ENCODE measurements around the gene TSPAN9.

Gene TSPAN9

DNA sequence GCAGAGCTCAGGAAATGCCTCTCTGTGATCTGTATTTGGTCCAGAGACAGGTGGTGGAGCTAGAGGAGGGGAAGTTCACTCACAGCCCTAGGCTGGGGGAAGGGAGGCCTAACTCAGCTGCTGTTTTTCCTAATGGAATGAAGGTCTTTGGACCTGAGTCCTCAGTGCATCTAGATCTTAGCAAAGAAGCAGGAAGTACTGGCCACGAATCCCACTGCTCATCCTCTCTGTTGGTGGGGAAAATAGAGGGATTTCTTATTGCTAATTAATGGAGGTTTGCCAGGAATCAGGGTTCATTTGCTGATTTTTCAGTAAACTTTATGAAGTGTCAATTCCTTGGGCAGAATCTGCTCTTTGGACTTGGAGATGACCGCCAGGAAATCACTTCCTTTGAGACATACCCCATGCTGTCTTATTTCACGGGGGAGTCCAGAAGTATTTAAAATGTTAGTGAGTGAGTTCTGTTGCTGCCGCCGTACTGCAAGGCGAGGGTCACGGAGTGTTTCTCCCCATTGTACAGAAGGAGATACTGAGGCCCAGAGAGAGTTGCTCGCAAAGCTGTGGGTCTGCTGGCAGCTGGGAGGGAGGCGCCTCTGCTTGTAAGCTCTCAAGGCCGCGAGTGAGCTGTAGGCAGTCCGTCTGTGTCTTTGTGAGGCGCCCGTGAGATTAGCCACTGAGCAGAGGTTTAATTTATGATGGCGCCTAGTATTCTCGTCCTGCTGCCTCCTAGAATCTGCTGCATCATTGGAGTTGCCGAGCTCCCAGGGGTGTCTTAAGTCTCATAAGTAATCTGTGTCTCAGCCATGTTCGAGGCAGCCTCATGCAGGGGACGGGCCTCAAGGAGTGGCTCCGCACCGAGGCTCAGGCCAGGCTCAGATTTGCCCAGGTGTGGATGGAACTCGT lies 88.2 kb downstream of the TSPAN9 start:
- in situ Hi-C loops (cut with HindIII; ENCODE audit: low pct_ligation_motif_present, low pct_unique_long_range_greater_than_20kb, low sequenced_read_pairs): no loop called here
- DNase-seq: no peak

- no peak for DNase-seq
- in situ Hi-C loops (cut with HindIII; ENCODE audit: low pct_ligation_motif_present, low pct_unique_long_range_greater_than_20kb, low sequenced_read_pairs): no loop called here
These were observed 90.5 kb downstream of the TSPAN9 start for GRCh38 chr12:3167636-3168035.

- DNase-seq: peak; percentile 97
- in situ Hi-C loops (cut with HindIII; ENCODE audit: low pct_ligation_motif_present, low pct_unique_long_range_greater_than_20kb, low sequenced_read_pairs): no loop called here
These were observed 91.3 kb downstream of the TSPAN9 start for GRCh38 chr12:3168223-3169221.

DNA sequence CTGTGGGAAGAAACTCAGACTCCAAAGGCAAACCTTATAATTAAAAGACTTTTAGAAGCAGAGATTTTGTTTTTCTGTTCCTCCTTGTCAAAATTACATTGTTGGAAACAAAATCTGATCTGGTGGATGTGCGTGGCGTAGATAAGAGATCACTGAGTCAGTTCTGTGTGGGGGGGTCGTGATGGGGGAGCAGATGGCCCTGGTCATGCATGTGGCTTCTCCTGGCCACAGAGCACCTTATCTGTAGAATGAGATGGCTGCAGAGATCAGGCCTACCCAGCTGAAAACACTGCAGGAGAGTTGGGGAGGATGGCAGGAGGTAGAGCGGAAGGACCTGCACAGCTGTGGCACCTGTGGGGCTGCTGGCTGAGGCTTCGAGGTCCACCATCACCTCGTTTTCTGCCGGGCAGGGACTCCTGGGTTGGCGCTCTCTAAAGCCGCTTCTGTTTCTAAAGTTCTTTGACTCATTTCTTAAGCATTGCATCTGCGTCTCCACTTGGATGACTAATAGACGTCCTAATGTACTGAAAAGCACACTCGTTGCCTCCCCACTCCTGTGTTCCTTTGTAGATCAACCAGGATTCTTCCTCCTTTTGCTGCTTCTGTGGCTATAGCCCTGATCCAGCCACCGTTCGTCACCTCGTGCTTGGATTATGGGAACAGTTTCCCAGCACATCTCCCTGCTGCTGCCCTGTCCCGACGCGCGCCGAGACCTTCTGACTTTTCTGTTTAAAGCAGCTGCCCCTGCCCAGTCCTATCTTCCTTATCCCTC lies 93.4 kb downstream of the TSPAN9 start:
- DNase-seq: peak; percentile 91
- in situ Hi-C loops (cut with HindIII; ENCODE audit: low pct_ligation_motif_present, low pct_unique_long_range_greater_than_20kb, low sequenced_read_pairs): no loop called here

GRCh38 chr12:3171195-3171591 lies 94.0 kb downstream of the TSPAN9 start:
- peak; percentile 59 for DNase-seq
- in situ Hi-C loops (cut with HindIII; ENCODE audit: low pct_ligation_motif_present, low pct_unique_long_range_greater_than_20kb, low sequenced_read_pairs): no loop called here

DNA sequence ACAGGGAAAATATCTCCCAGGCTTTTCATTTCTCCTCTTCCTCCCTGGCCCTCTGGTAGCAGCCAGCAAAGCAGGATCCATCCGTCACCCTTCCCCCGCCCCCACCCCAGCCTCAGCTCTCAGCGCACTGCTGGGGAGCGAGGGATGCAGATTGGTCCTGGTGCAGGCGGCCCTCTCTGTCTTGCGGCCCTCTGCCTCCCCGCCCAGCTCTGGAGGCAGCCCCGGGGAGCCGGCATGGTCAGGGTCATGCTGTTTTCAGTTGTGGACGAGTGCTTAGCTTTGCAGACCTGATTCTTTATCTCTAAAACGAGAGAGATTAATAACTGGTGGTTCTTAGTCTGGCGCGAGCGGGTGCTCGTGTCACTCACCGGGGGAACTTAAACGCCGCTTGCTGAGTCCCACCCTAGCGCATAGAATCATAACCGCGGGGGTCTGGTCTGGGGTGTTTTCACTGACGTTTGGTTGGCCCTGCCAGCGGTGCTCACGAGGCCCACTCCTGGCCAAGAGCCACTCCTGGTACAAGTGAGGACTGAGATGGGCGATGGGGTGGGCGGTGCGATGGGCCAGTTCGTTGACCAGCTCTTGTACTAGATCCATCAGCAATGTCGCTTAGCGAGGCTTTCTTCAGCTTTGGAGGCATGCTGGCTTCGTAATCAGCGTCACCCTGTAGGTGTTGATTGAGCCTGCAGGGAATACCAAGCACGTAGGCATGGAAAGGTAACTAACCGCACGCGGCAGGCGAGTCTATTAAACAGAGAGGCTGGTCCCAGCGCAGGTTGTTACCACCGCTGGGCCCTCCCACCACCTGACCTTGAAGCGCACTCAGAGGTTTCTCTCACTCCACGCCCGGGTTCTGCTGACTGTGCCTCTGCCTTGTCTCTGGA lies 95.2 kb downstream of the TSPAN9 start:
- no peak for DNase-seq
- in situ Hi-C loops (cut with HindIII; ENCODE audit: low pct_ligation_motif_present, low pct_unique_long_range_greater_than_20kb, low sequenced_read_pairs): no loop called here

DNA sequence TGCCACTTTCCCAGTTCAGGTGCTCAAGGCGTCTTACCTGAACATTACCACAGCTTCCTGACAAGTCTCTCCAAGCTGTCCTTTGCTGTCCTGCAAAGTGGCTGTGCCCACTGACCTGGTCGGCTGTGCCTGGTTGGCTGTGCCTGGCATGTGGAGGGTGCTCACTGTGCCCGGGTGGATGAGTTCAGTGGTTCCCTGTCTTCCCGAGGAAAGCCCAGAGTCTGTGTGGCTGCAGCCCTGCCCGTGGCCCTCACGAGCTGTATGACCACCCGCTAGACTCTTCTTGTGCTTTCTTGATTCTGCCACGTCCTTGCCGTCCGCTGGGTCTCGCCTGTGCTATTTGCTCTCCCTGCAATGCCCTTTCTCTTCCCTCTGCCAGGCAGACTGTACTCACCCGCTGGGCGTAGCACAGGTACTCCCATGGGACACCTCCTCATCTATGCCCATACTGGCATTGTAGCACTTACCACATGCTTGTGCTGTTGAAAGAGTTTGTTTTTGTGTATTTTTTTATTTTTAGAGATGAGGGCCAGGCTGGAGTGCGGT lies 95.9 kb downstream of the TSPAN9 start:
- no peak for DNase-seq
- in situ Hi-C loops (cut with HindIII; ENCODE audit: low pct_ligation_motif_present, low pct_unique_long_range_greater_than_20kb, low sequenced_read_pairs): no loop called here

DNA sequence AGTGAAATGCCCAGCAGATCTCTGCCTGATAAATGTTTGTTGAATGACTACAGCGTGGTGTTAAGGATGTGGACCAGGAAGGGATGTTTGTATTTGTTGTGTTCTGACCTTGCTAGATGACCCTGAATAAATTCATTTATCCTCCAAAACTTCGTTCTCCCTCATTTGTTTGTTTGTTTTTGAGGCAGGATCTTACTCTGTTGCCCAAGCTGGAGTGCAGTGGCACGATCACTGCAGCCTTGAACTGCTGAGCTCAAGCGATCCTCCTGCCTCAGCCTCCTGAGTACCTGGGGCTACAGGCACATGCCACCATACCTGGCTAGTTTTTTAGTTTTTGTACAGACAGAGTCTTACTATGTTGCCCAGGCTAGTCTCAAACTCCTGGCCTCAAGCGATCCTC lies 96.7 kb downstream of the TSPAN9 start:
- in situ Hi-C loops (cut with HindIII; ENCODE audit: low pct_ligation_motif_present, low pct_unique_long_range_greater_than_20kb, low sequenced_read_pairs): no loop called here
- DNase-seq: no peak

DNA sequence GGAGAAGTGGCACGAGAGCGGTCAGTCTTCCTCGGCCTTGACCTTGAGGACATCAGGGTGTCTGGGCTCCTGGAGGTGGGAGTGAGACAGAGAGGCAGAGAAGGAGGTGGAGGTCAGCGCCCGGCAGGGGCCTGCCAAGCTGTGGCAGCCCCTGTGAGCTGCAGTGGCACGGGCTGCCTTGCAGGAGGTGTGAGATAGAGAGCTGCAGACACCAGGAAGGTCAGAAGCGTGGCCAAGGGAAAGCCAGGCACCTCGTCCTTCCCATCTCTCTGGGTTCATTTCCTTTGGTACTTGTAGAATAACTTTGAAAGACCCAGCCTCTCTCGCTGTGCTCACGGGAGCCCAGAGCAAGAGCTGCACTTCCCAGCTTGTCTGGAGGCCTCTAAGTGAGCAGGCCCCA lies 98.1 kb downstream of the TSPAN9 start:
- DNase-seq: no peak
- in situ Hi-C loops (cut with HindIII; ENCODE audit: low pct_ligation_motif_present, low pct_unique_long_range_greater_than_20kb, low sequenced_read_pairs): no loop called here

DNA sequence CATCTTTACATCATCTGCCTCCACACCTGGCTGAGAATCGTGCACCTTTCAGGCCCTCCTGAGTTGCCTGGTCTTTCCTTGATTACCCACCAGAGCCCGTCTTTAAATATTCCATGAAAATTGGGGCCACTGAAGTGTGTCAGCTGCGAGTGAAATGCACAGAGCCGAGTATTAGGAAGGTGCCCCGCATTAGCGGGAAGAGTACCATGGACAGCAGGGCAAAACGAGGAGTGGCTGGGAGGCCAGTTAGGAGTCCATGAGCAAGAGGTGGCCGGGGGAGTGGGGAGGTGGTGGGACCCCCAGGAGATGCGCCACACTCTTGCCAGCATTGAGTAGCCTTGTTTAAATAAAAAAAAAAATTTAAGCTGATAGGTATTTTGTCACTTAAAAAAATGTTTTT lies 99.6 kb downstream of the TSPAN9 start:
- in situ Hi-C loops (cut with HindIII; ENCODE audit: low pct_ligation_motif_present, low pct_unique_long_range_greater_than_20kb, low sequenced_read_pairs): no loop called here

DNA sequence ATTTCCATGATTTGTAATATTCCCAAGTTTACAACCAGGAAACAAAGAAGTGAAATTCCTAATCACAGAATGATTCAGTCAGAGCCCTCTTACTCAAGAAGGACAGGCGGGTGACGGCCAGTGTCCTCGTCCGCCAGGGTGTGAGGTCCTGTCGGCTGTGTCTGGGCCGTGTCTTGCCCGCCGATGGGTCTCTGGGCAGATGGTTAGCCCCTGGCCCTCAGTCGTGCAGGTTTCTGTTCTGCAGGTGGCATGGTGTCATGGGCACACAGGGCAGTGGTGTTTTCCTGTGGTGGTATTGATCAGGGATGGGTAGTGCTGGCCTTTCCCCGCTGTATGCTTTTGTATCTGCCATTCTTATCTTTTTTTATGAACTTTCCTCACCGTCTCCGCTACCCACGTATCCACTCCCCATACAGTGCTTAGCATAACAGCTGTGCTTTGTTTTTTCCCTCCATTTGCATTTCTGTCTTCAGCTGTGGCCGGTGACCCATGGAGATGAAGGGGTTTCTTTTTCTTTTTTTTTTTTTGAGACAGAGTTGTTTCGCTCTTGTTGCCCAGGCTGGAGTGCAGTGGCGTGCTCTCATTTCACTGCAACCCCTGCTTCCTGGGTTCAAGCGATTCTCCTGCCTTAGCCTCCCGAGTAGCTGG lies 100.7 kb downstream of the TSPAN9 start:
- in situ Hi-C loops (cut with HindIII; ENCODE audit: low pct_ligation_motif_present, low pct_unique_long_range_greater_than_20kb, low sequenced_read_pairs): no loop called here
- DNase-seq: no peak

More for the DNA sequence above, 99.6 kb downstream of the TSPAN9 start:
- DNase-seq: no peak

GRCh38 chr12:3178671-3179313 lies 101.6 kb downstream of the TSPAN9 start:
- in situ Hi-C loops (cut with HindIII; ENCODE audit: low pct_ligation_motif_present, low pct_unique_long_range_greater_than_20kb, low sequenced_read_pairs): no loop called here
- no peak for DNase-seq

DNA sequence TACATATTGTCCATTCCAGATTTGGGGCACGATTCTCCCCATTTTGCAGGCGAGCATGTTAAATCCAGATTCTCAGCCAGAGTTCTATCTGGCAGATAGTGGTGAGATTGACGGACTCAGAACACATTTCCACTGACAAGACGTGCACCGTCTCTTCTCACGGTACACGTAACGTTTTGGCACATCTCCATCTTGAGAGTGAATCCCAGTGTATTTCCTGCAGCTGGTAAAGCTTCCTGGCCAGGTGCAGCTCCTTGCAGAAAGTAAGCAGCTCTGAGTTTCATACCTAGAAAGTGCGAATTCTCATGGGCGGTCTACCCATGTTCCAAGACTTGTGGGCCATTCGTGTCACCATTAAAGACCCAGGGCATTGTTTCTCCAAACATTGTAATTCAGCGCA lies 102.6 kb downstream of the TSPAN9 start:
- no peak for DNase-seq
- in situ Hi-C loops (cut with HindIII; ENCODE audit: low pct_ligation_motif_present, low pct_unique_long_range_greater_than_20kb, low sequenced_read_pairs): no loop called here

DNA sequence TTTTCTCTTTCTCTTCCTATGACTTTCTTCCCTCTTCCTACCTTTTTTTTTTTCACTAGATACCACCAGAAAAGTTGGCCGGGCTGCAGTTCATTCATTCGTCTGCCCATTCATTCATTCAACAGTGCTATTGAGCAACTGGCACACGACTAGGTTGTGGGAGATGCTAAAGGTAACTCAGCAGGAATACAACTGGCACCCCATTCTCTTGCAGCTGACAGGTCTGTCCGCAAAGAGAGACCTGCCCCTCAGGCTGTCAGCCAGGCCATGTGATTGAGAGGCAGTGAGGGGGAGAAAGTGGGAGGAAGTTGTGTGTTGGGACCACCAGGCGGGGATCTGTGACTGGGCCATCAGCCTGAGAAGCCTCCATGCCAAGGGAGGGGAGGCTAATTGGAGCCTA lies 105.2 kb downstream of the TSPAN9 start:
- in situ Hi-C loops (cut with HindIII; ENCODE audit: low pct_ligation_motif_present, low pct_unique_long_range_greater_than_20kb, low sequenced_read_pairs): no loop called here
- no peak for DNase-seq

DNA sequence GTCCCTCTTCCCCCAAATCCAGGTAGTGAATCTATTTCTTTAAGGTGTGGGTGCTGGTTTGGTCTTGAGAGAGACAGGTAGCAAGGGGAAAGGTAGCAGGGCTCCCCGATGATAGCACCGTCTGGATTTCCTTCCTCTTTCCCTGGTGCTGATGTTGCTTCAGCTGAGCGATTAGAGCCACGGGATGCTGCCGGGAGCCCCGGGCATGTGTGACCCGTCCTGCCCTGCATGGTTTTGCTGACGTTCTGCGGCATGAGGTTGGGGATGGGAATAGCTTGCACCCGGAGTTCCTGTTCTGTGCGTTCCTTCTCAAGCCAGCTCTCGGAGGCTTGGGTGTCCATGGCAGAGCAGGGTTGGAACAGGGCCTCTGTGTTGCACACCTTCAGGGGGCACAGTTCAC lies 107.3 kb downstream of the TSPAN9 start:
- DNase-seq: no peak
- in situ Hi-C loops (cut with HindIII; ENCODE audit: low pct_ligation_motif_present, low pct_unique_long_range_greater_than_20kb, low sequenced_read_pairs): no loop called here

- no peak for DNase-seq
- in situ Hi-C loops (cut with HindIII; ENCODE audit: low pct_ligation_motif_present, low pct_unique_long_range_greater_than_20kb, low sequenced_read_pairs): no loop called here
These were observed 108.2 kb downstream of the TSPAN9 start for GRCh38 chr12:3185260-3185870.

All from ACHN (cell line).